B cell (primary cell): ENCODE data around the gene SEZ6L. TPM values are rescaled to one million over a fixed set of nuclear protein-coding genes. Genes with fewer than 3 reads are reported as not detected.

Experiments used
- ATAC-seq: fragments of 200-7000 bp; cut with Tn5 transposase; one replicate; pipeline ENCODE4 v1.10.0; 2021; ENCODE audit warnings: low read depth, mild to moderate bottlenecking, moderate number of reproducible peaks, moderate library complexity
- CTCF ChIA-PET: fragments of 350-600 bp; sonication (Branson Sonifier 250); formaldehyde crosslinking; loops from one replicate; lab custom pipeline; 2021; ENCODE audit warnings: antibody characterized with exemption, inconsistent platforms; lab: Charles Lee
- POLR2A ChIA-PET: fragments of 350-600 bp; sonication (Branson Sonifier 250); formaldehyde crosslinking; loops from one replicate; lab custom pipeline; 2021; ENCODE audit warnings: antibody characterized with exemption; lab: Charles Lee
- DNase-seq: peaks from one replicate; pipeline ENCODE4 v3.0.0; 2013
- H2AFZ ChIP-seq: 2 replicates; pipeline ENCODE4 v1.6.1; 2012; ENCODE audit warnings: mild to moderate bottlenecking, low read depth, low read length; ENCODE audit not compliant: insufficient read depth, poor library complexity, severe bottlenecking
- H3K27ac ChIP-seq, 2 donors: 1 replicate in 1 of 2; 2 replicates in 1 of 2; pipeline ENCODE4 v1.5.1; 2012 to 2013; ENCODE audit warnings: low read length in 2 of 2, mild to moderate bottlenecking in 2 of 2, moderate library complexity in 1 of 2
- H3K27me3 ChIP-seq, 4 experiments: fragments of 200-600 bp in 1 of 4; sonication (generic) in 1 of 4; replicated peaks in 1 of 4; 1 replicate in 2 of 4; 2 replicates in 2 of 4; pipeline versions ENCODE4 v1.6.1 to v1.7.0; 2013 to 2016; ENCODE audit warnings: low read length in 3 of 4, mild to moderate bottlenecking in 2 of 4, mixed read lengths in 1 of 4, moderate library complexity in 1 of 4; ENCODE audit not compliant: insufficient read depth in 4 of 4, control insufficient read depth in 3 of 4; ENCODE audit errors: control extremely low read depth in 1 of 4
- H3K36me3 ChIP-seq, 2 experiments: replicated peaks in 1 of 2; 1 replicate in 1 of 2; 2 replicates in 1 of 2; pipeline versions ENCODE4 v1.6.1 to v1.7.1; 2013; ENCODE audit warnings: low read length in 1 of 2; ENCODE audit not compliant: insufficient read depth in 2 of 2, control insufficient read depth in 1 of 2; ENCODE audit errors: control extremely low read depth in 1 of 2, extremely low read depth in 1 of 2
- H3K4me1 ChIP-seq, 2 donors: fragments of 200-600 bp in 1 of 2; sonication (generic) in 1 of 2; 1 replicate in 1 of 2; 2 replicates in 1 of 2; pipeline versions ENCODE4 v1.5.1 to v1.6.1; 2013 to 2017; ENCODE audit warnings: low read length in 2 of 2; ENCODE audit not compliant: control insufficient read depth in 2 of 2, insufficient read depth in 2 of 2
- H3K4me2 ChIP-seq: replicated peaks from 2 replicates; pipeline ENCODE3; 2012; ENCODE audit warnings: mild to moderate bottlenecking, low read depth, low read length; ENCODE audit not compliant: poor library complexity, severe bottlenecking
- H3K4me3 ChIP-seq, 5 experiments: fragments of 200-600 bp in 1 of 5; sonication (generic) in 1 of 5; 1 replicate in 3 of 5; 2 replicates in 2 of 5; pipeline versions ENCODE4 v1.5.1 to v1.7.0; 2011 to 2016; ENCODE audit warnings: low read length in 4 of 5, mild to moderate bottlenecking in 4 of 5, low read depth in 2 of 5, control low read depth in 1 of 5, moderate library complexity in 1 of 5; ENCODE audit not compliant: insufficient read depth in 1 of 5; ENCODE audit errors: control extremely low read depth in 1 of 5, extremely low read depth in 1 of 5
- H3K79me2 ChIP-seq: fragments of 200-600 bp; sonication (generic); one replicate; pipeline ENCODE4 v1.6.0; 2016; ENCODE audit warnings: low read length; ENCODE audit not compliant: control insufficient read depth, insufficient read depth
- H3K9ac ChIP-seq: fragments of 200-600 bp; sonication (generic); 2 replicates; pipeline ENCODE4 v1.6.1; 2017; ENCODE audit warnings: mild to moderate bottlenecking, low read length, moderate library complexity
- H3K9me3 ChIP-seq, 3 donors: one replicate each; pipeline versions ENCODE4 v1.6.1 to v1.7.1; 2013; ENCODE audit warnings: low read length in 2 of 3; ENCODE audit not compliant: control insufficient read depth in 2 of 3, insufficient read depth in 1 of 3; ENCODE audit errors: control extremely low read depth in 1 of 3
- H4K20me1 ChIP-seq: 2 replicates; pipeline ENCODE4 v1.6.0; 2012; ENCODE audit warnings: mild to moderate bottlenecking, low read length; ENCODE audit not compliant: insufficient read depth, control insufficient read depth, poor library complexity, severe bottlenecking
- H3K27ac Mint-ChIP-seq: one replicate; pipeline ENCODE4 v1.8.0; 2021; ENCODE audit warnings: mixed read lengths
- H3K27me3 Mint-ChIP-seq: one replicate; pipeline ENCODE4 v1.8.0; 2021; ENCODE audit warnings: mixed read lengths
- H3K4me1 Mint-ChIP-seq: one replicate; pipeline ENCODE4 v1.8.0; 2021; ENCODE audit warnings: mixed read lengths
- H3K4me3 Mint-ChIP-seq: one replicate; pipeline ENCODE4 v1.8.0; 2021; ENCODE audit warnings: mixed read lengths
- H3K9me3 Mint-ChIP-seq: one replicate; pipeline ENCODE4 v1.8.0; 2022; ENCODE audit warnings: mixed read lengths; ENCODE audit not compliant: insufficient read depth
- EZH2 ChIP-seq: IDR thresholded peaks from 2 replicates; pipeline ENCODE4 v1.6.1; 2012; ENCODE audit warnings: borderline replicate concordance, low read depth, mild to moderate bottlenecking, moderate library complexity, low read length; ENCODE audit not compliant: insufficient read depth, poor library complexity, severe bottlenecking
- WGBS: methylation state at CpG from one replicate; pipeline ENCODE4 v1.1.5; 2013; ENCODE audit warnings: missing lambda C conversion rate; ENCODE audit not compliant: insufficient coverage; 5-methylcytosine and 5-hydroxymethylcytosine counted together
- intact Hi-C: fragments of 100-400 bp; cut with micrococcal nuclease; formaldehyde crosslinking; loops from one replicate; pipeline ENCODE4 v1.10.0; 2022
- polyA plus RNA-seq: library from polyadenylated mRNA; depleted of rRNA; stranded (reverse); fragments of >200 nt; gene quantifications from 2 replicates; pipeline ENCODE4 v1.2.3, GENCODE V29; 2012
- total RNA-seq, 2 donors: library from RNA; stranded (reverse); fragments of 120-200 nt in 1 of 2; gene quantifications; 1 replicate in 1 of 2; 2 replicates in 1 of 2; pipeline versions ENCODE4 v1.2.3 to v1.2.4, GENCODE V29; 2013 to 2022
- TF ChIP-seq, protein P1 (sequence below): fragments of 200-600 bp; IDR thresholded peaks from one replicate; pipeline ENCODE4 v1.8.0; 2022; ENCODE audit warnings: antibody characterized with exemption, mild to moderate bottlenecking

Gene SEZ6L
- total and polyA plus RNA-seq, 2 donors (not counting 1 experiment from before 2014, with no cell fraction given) = 0.04 TPM; not detected in 1

GRCh38 chr22:26320447-26320846, 151.2 kb downstream of the SEZ6L start:
- no peaks in the 10 kb centered on the region for H4K20me1 ChIP-seq
- no peak overlapping the region for H2AFZ ChIP-seq
- H3K4me1 ChIP-seq = no peaks in the 10 kb centered on the region
- ChIA-PET POLR2A (no interaction called here), CTCF (no interaction called here)
- H3K27me3 ChIP-seq = peaks cover 0 to 10% (median 1%) of the 10 kb centered on the region in 4 experiments
- Mint-ChIP-seq H3K27me3 (peaks cover 49% of the 10 kb centered on the region), H3K4me1 (no peaks in the 10 kb centered on the region), H3K9me3 (no peaks in the 10 kb centered on the region), H3K4me3 (no peak overlapping the region), H3K27ac (no peak overlapping the region)
- 63% methylated on average over 4 of the region's 5 CpGs for WGBS
- no peaks in the 10 kb centered on the region for H3K79me2 ChIP-seq
- H3K4me2 ChIP-seq = no peak overlapping the region
- DNase-seq = no peak
- no peak for ATAC-seq
- no peak overlapping the region for H3K27ac ChIP-seq
- H3K9me3 ChIP-seq = no peaks in the 10 kb centered on the region
- intact Hi-C loops = no loop called here
- no peak for TF ChIP-seq EZH2
- TF ChIP-seq, protein P1, sequence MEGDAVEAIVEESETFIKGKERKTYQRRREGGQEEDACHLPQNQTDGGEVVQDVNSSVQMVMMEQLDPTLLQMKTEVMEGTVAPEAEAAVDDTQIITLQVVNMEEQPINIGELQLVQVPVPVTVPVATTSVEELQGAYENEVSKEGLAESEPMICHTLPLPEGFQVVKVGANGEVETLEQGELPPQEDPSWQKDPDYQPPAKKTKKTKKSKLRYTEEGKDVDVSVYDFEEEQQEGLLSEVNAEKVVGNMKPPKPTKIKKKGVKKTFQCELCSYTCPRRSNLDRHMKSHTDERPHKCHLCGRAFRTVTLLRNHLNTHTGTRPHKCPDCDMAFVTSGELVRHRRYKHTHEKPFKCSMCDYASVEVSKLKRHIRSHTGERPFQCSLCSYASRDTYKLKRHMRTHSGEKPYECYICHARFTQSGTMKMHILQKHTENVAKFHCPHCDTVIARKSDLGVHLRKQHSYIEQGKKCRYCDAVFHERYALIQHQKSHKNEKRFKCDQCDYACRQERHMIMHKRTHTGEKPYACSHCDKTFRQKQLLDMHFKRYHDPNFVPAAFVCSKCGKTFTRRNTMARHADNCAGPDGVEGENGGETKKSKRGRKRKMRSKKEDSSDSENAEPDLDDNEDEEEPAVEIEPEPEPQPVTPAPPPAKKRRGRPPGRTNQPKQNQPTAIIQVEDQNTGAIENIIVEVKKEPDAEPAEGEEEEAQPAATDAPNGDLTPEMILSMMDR = no peak
- H3K4me3 ChIP-seq = no peak overlapping the region
- H3K9ac ChIP-seq = no peak overlapping the region
- H3K36me3 ChIP-seq = no peaks in the 10 kb centered on the region

GRCh38 chr22:26321469-26321913, 152.2 kb downstream of the SEZ6L start:
- H3K27me3 ChIP-seq = peaks cover 0 to 10% (median 1%) of the 10 kb centered on the region in 4 experiments
- peaks cover 45% of the 10 kb centered on the region for H3K27me3 Mint-ChIP-seq
- ATAC-seq (no peak), DNase-seq (no peak)
- TF ChIP-seq, protein P1 = no peak
- no peak for TF ChIP-seq EZH2
- no peaks in the 10 kb centered on the region for H3K79me2 ChIP-seq
- H3K27ac ChIP-seq = no peak overlapping the region
- H2AFZ ChIP-seq = no peak overlapping the region
- no peaks in the 10 kb centered on the region for H3K9me3 ChIP-seq
- H3K4me1 Mint-ChIP-seq = no peaks in the 10 kb centered on the region
- ChIA-PET POLR2A (no interaction called here), CTCF (interaction anchor here (0.7 to 2.1 kb wide), 2 partner anchors 10 to 27 kb away, joined by 3 to 9 read pairs; no protein-coding TSS in a partner anchor)
- no peaks in the 10 kb centered on the region for H3K4me1 ChIP-seq
- intact Hi-C loops = no loop called here
- H3K4me2 ChIP-seq = no peak overlapping the region
- H3K36me3 ChIP-seq = no peaks in the 10 kb centered on the region
- no peaks in the 10 kb centered on the region for H4K20me1 ChIP-seq
- H3K9ac ChIP-seq = no peak overlapping the region
- H3K27ac Mint-ChIP-seq = no peak overlapping the region
- H3K4me3 Mint-ChIP-seq = no peak overlapping the region
- 52% methylated on average over 7 of the region's 12 CpGs for WGBS
- no peaks in the 10 kb centered on the region for H3K9me3 Mint-ChIP-seq
- no peak overlapping the region for H3K4me3 ChIP-seq
